Stimulated activated CD4-positive, alpha-beta T cell treated with anti-CD3 and anti-CD28 coated beads, TNF-alpha, amount 100 ng/mL, for 1 hour (primary cell): Measurements from ENCODE around the gene MAPKBP1.
"Not testable (repeated sequence)": the region's sequence is repeated elsewhere in the genome, so short reads cannot be mapped to it uniquely, and the experiment has no call there.

Source experiments
- DNase-seq, 3 donors: peaks; one replicate each; pipeline ENCODE4 v3.0.0-alpha.2; 2020; ENCODE audit warnings: low read depth in 3 of 3, low spot score in 1 of 3

Gene MAPKBP1

DNA sequence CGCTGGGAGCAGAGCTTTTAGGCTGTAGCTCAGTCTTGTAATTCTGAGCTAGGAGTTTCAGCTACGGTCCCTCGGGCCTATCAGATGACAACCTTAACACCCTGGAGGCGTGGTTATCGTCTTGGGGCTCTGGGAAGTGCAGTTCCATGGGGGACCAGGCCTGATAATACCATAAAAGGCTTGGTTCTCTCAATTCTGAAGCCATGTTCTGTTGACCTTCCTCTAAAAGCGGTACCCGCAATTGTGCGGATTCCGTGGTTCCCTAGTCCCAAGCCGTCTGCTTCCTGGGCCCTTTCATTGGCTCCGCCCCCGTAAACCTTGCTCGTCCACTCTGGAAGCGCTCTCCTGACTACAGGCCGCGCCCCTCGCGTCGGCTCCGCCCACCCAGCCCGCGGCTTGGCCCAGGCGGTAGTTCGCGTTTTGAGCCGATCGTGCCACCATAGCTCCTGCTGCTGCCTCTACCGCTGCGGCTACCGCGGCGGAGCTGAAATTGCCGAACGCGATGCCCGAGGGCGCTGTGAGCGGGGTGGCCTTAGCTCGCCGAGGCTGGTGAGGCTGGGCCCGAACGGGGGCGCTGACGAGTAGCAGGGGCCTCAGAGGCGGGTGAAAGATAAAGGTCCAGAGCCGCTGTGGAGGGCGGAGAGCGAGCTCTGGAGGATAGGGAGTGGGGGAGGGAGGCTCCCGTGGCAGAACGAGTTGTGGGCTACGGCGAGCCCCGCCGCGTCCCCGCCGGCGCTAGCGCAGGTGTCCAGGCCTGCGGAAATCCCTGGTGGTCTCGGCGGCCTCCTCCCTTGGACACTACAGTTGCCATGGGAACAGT, at the start of gene MAPKBP1:
Gene MAPKBP1, plus strand, starts transcription at position 423 of the 820 bp plus-strand sequence. CDS start 792 bp downstream, outside the sequence.
- peak; percentile 89 to 92 (median 92) for DNase-seq

GRCh38 chr15:41727143-41727542, 47.1 kb upstream of the MAPKBP1 start:
- no peak for DNase-seq

DNA sequence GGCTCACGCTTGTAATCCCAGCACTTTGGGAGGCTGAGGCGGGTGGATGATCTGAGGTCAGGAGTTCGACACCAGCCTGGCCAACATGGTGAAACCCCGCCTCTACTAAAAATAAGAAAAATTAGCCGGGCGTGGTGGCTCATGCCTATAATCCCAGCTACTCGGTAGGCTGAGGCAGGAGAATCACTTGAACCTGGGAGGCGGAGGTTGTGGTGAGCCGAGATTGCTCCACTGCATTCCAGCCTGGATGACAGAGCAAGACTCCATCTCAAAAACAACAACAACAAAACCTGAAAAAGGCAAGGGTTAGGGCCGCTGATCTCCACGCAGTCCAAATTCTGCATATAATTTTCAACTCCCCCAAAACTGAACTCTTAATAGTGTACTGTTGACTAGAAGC, 46.2 kb upstream of the MAPKBP1 start:
- DNase-seq = not testable (repeated sequence)

DNA sequence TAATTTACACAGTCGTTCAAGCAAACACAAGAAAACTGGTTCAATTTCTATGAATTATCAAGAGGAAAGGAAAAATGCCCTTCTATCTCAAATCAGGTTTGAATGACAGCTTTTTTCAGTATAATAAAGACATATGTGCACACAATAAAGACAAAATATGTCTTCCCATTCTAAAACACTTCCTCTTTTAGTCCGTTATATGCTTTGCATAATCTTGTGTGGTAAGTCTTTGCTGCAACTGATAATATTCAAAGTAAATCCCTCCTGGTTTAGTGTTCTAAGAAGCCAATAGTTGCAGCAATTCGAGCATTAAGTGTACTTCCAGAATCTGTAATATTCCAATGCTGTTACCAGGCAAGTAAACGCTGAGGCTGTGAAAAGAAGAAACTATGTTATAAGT, 43.7 kb upstream of the MAPKBP1 start:
- no peak for DNase-seq

GRCh38 chr15:41732483-41732882, 41.8 kb upstream of the MAPKBP1 start:
- no peak for DNase-seq

GRCh38 chr15:41734079-41734478, 40.2 kb upstream of the MAPKBP1 start:
- DNase-seq = no peak

DNA sequence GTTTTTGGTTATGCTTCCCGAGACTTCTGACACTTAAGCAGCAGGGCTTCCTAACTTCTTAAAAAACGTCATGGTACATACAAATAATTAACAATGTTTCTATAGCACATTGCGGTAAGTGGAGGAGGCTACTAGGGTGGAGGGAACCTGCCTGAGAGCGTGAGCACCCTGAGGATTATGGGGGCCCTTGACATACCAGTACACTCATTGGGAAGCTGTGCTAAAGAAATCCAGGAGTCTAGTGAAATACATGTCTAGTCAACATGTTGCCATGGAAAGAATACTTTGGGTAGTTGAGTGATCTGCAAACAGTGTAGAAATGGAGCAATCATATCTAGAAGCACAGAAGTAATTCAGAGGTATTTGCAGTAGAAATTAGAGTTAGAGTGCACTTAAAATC, 39.2 kb upstream of the MAPKBP1 start:
- DNase-seq = no peak

GRCh38 chr15:41735492-41735891, 38.8 kb upstream of the MAPKBP1 start:
- not testable (repeated sequence) for DNase-seq

DNA sequence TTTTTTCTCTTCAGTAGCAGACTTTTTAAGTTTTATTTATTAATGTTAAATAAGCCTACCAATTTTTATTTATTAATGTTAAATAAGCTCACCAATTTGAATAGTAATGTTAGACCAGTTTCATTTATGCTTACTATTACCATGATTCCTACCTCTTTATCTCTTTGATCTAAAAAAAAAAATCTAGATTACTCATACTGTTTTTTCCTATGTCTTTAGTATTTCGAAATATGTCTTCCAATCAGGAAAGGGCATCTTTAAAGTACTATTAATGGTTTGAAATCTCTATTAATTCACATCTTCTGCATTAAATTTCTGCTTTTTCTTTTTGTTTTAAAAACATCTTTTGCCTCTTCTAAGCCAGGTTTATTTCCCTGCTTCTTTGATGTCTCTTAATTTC, 27.5 kb upstream of the MAPKBP1 start:
- no peak for DNase-seq

DNA sequence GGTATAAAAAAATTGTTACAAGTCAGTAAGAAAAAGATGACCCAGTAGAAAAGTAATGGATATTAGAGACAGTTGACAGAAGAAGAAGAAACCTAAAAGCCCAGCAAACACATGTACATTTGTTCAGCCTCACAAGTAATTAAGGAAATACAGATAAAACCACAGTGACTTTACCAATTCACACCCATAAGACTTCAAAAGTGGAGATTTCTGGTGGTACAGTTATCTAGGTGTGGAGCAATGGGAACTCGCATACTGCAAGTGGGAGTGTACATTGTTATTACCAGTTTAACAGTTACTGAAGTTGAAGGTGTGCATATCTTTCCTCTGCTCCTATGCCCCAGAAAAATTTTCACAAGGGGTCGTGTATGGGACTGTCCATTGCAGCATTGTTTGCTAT, 18.1 kb upstream of the MAPKBP1 start:
- DNase-seq = no peak

- DNase-seq = peak; percentile 10 to 31 (median 16)
Measured at GRCh38 chr15:41772720-41773331, 1.5 kb upstream of the MAPKBP1 start.

GRCh38 chr15:41773332-41773728, 954 bp upstream of the MAPKBP1 start:
- no peak for DNase-seq

- no peak for DNase-seq
Measured at GRCh38 chr15:41773729-41774061, 589 bp upstream of the MAPKBP1 start.

DNA sequence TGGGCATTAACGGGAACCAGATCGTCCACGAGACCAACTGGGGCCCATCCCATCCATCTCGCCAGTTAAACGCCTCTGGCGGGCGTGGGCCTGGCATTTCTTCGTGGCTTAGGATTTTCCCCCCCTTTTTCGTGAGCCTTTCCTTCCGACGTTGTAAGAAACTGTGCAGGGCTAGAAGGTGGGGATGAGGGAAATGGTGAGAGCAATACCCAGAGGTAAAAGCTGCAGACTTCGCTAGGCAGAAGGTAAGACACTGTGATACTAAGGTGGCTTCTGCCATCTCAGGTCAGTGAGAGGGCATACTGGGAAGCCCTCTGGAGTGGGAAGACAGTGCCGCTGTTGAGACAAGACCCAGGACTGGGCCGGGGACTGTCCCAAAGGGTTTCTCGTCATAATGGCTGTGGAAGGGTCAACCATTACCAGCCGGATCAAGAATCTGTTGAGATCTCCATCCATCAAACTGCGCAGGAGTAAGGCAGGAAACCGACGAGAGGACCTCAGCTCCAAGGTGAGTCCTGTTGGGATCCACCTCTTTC, 666 bp downstream of the MAPKBP1 start:
- DNase-seq = no peak

DNA sequence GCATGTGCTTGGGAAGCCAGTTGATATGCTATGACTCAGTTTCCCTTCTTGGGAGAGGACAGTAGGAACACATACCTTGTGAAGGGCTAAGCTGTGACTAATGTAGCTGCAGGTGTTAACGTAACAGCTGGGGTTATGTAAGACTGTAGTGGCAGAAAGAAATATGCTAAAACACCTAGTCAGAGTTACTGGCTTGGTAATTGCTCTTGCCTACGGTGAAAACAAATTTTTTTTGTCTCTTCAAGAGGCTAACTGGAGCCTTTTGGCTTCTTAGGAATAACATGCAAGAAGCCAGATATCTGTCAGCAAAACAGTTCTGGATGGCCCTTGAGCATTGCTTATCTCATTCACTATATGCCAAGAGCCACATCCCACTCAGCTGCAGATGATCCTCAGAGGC, 1.4 kb downstream of the MAPKBP1 start:
- no peak for DNase-seq

- DNase-seq = no peak
Measured at GRCh38 chr15:41777421-41777973, 3.2 kb downstream of the MAPKBP1 start.

GRCh38 chr15:41778521-41778920, 4.2 kb downstream of the MAPKBP1 start:
- DNase-seq = no peak

- DNase-seq = no peak
Measured at GRCh38 chr15:41779662-41780157, 5.4 kb downstream of the MAPKBP1 start.

GRCh38 chr15:41780266-41780665, 6.0 kb downstream of the MAPKBP1 start:
- no peak for DNase-seq

DNA sequence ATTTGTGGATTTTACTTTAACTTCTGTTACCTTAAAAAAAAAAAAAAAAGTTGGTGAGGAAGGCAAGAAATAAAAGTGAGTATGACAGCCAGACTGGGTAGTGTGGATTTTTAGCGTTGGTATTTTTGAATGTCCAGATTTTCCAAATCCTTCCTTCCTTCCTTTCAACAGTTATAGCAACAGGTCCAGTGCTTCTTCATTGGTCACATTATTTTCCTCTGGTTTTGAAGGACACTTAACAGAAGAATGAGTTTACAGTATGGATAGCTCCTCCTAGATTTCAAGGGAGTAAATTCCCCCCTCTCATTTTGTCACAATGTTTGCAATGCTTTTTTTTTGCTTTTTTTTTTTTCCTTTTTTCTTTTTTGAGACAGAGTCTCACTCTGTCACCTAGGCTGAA, 6.4 kb downstream of the MAPKBP1 start:
- DNase-seq = no peak

DNA sequence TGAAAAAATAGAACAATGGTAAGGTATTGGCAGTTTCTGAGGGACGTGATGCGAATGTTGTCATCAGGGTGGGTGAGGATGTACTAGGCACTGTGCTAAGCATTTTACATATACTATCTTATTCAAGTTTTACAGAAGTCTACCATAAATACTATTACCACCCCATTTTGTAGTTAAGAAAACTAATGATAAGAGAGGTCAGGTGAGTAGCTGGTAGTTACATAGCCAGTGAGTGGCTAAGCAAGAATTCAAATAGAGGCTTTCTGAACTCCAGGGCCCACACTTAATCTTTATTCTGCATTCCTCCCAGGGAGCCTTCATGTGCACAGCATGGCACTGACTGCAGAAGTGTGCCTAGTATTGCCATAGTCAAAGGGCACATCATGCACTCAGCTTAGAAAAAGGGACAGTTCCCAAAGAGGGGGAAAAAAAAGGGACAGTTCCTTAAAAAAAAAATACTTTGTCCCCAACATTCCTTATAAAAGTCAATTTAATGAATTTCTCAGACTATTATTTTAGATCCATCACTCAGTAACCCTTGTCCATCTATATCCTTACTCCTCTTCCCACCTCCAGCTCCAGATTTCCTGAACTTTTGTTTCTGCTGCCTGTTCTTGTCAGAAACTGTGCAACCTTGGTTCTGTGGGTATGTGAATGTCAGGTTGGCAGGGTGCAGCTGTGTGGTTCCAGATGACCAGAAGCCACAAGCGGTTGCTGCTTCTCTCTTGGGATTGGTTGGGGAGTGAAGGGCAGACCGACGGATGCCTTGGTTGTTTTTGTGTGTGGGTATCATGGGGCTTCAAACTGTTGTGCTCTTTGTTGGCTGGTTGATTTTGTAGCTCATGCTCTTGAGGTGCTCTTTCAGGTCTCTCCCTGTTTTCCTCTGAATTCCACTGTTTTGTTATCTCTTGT, 8.3 kb downstream of the MAPKBP1 start:
- no peak for DNase-seq
